Osteoblast (primary cell): ENCODE results near the gene HS6ST1. TPM values are rescaled to one million over a fixed set of nuclear protein-coding genes. Genes with fewer than 3 reads are reported as not detected.
A peak's percentile ranks its signal among the peaks of the same experiment; 100 is the strongest.

Source experiments
- DNase-seq: peaks from one replicate; pipeline ENCODE4 v3.0.0; 2011; ENCODE audit warnings: low spot score, mixed read lengths; ENCODE audit not compliant: insufficient read length; ENCODE audit errors: missing footprints
- H2AFZ ChIP-seq: 2 replicates; pipeline ENCODE4 v1.6.0; 2011; ENCODE audit warnings: mild to moderate bottlenecking, low read length
- H3K27ac ChIP-seq: 2 replicates; pipeline ENCODE4 v1.5.1; 2011; ENCODE audit warnings: mild to moderate bottlenecking, low read depth, low read length, moderate library complexity
- H3K27me3 ChIP-seq: 2 replicates; pipeline ENCODE4 v1.6.0; 2012; ENCODE audit warnings: mild to moderate bottlenecking, control low read depth, inconsistent platforms, low read length, moderate library complexity; ENCODE audit not compliant: insufficient read depth
- H3K36me3 ChIP-seq: 2 replicates; pipeline ENCODE4 v1.5.1; 2011; ENCODE audit warnings: mild to moderate bottlenecking, low read length, control low read depth, moderate library complexity; ENCODE audit not compliant: insufficient read depth
- H3K4me1 ChIP-seq: 2 replicates; pipeline ENCODE4 v1.5.1; 2011; ENCODE audit warnings: mild to moderate bottlenecking, low read length, control low read depth, moderate library complexity; ENCODE audit not compliant: insufficient read depth
- H3K4me2 ChIP-seq: 2 replicates; pipeline ENCODE4 v1.6.0; 2011; ENCODE audit warnings: mild to moderate bottlenecking, low read length; ENCODE audit not compliant: insufficient read depth
- H3K4me3 ChIP-seq: fragments of 200-600 bp; sonication (generic); 3 replicates; pipeline ENCODE4 v1.5.1; 2012; ENCODE audit warnings: mild to moderate bottlenecking, low read length, inconsistent platforms; ENCODE audit not compliant: insufficient read depth
- H3K79me2 ChIP-seq: 2 replicates; pipeline ENCODE4 v1.6.0; 2012; ENCODE audit warnings: mild to moderate bottlenecking, low read length, control low read depth, inconsistent platforms; ENCODE audit not compliant: insufficient read depth
- H3K9me3 ChIP-seq: 2 replicates; pipeline ENCODE4 v1.5.1; 2011; ENCODE audit warnings: low read depth, low read length, control low read depth
- H4K20me1 ChIP-seq: 2 replicates; pipeline ENCODE4 v1.6.0; 2012; ENCODE audit warnings: mild to moderate bottlenecking, low read length, control low read depth; ENCODE audit not compliant: insufficient read depth
- CTCF ChIP-seq: IDR thresholded peaks from 2 replicates; pipeline ENCODE4 v1.5.1; 2011; ENCODE audit warnings: mild to moderate bottlenecking, low read depth, low read length, moderate library complexity; ENCODE audit errors: extremely low read depth
- total RNA-seq: library from RNA; depleted of rRNA; stranded (reverse); fragments of >200 nt; gene quantifications from 2 replicates; pipeline ENCODE4 v1.2.3, GENCODE V29; 2012

Gene HS6ST1
- total RNA-seq, 1 donor: 18.8 TPM

GRCh38 chr2:128309280-128310093, 9.2 kb downstream of the HS6ST1 start:
- Histone ChIP-seq H3K4me1 (peaks cover 38% of the 10 kb centered on the region), H3K4me2 (no peak overlapping the region)

GRCh38 chr2:128308889-128309279, 9.8 kb downstream of the HS6ST1 start:
- no peak overlapping the region for H3K27ac ChIP-seq
- peaks cover 39% of the 10 kb centered on the region for H3K79me2 ChIP-seq

More at GRCh38 chr2:128309280-128310093, 9.2 kb downstream of the HS6ST1 start:
- no peak overlapping the region for H2AFZ ChIP-seq
- no peak overlapping the region for H3K4me3 ChIP-seq
- peaks cover 44% of the 10 kb centered on the region for H3K79me2 ChIP-seq
- H4K20me1 ChIP-seq: peaks cover 42% of the 10 kb centered on the region
- DNase-seq: peak; percentile 77
- no peaks in the 10 kb centered on the region for H3K9me3 ChIP-seq
- no peak overlapping the region for H3K27ac ChIP-seq
- H3K27me3 ChIP-seq: no peaks in the 10 kb centered on the region
- H3K36me3 ChIP-seq: peaks cover 6% of the 10 kb centered on the region
- no peak for TF ChIP-seq CTCF

GRCh38 chr2:128308284-128308731, 10.4 kb downstream of the HS6ST1 start:
- Histone ChIP-seq H3K9me3 (no peaks in the 10 kb centered on the region), H3K4me3 (no peak overlapping the region), H3K27me3 (no peaks in the 10 kb centered on the region), H3K36me3 (no peaks in the 10 kb centered on the region), H4K20me1 (peaks cover 30% of the 10 kb centered on the region), H3K4me2 (no peak overlapping the region), H3K79me2 (peaks cover 38% of the 10 kb centered on the region), H3K4me1 (peaks cover 32% of the 10 kb centered on the region), H3K27ac (no peak overlapping the region), H2AFZ (no peak overlapping the region)
- DNase-seq: peak; percentile 63
- TF ChIP-seq CTCF: no peak

More at GRCh38 chr2:128308889-128309279, 9.8 kb downstream of the HS6ST1 start:
- Histone ChIP-seq H2AFZ (no peak overlapping the region), H3K4me2 (no peak overlapping the region), H4K20me1 (peaks cover 36% of the 10 kb centered on the region), H3K27me3 (no peaks in the 10 kb centered on the region), H3K9me3 (no peaks in the 10 kb centered on the region), H3K4me1 (peaks cover 37% of the 10 kb centered on the region), H3K4me3 (no peak overlapping the region), H3K36me3 (peaks cover under 1% of the 10 kb centered on the region)
- peak; percentile 5 for DNase-seq
- TF ChIP-seq CTCF: no peak

- no peak overlapping the region for H3K4me2 ChIP-seq
- no peaks in the 10 kb centered on the region for H3K36me3 ChIP-seq
- no peaks in the 10 kb centered on the region for H3K27me3 ChIP-seq
- H4K20me1 ChIP-seq: peaks cover 23% of the 10 kb centered on the region
- H2AFZ ChIP-seq: no peak overlapping the region
- H3K9me3 ChIP-seq: no peaks in the 10 kb centered on the region
- no peak overlapping the region for H3K4me3 ChIP-seq
- DNase-seq: peak; percentile 59
- peak overlapping the region; percentile 95 for H3K27ac ChIP-seq
- H3K4me1 ChIP-seq: peaks cover 25% of the 10 kb centered on the region
- peaks cover 35% of the 10 kb centered on the region for H3K79me2 ChIP-seq
- TF ChIP-seq CTCF: no peak
These were observed 11.1 kb downstream of the HS6ST1 start for GRCh38 chr2:128307595-128307994.
